HCEC 1CT (cell line): ENCODE data around the gene GSDMA.

Experiments used
- DNase-seq: peaks from one replicate; pipeline ENCODE4 v3.0.0-alpha.2; 2017

Gene GSDMA, protein sequence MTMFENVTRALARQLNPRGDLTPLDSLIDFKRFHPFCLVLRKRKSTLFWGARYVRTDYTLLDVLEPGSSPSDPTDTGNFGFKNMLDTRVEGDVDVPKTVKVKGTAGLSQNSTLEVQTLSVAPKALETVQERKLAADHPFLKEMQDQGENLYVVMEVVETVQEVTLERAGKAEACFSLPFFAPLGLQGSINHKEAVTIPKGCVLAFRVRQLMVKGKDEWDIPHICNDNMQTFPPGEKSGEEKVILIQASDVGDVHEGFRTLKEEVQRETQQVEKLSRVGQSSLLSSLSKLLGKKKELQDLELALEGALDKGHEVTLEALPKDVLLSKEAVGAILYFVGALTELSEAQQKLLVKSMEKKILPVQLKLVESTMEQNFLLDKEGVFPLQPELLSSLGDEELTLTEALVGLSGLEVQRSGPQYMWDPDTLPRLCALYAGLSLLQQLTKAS

DNA sequence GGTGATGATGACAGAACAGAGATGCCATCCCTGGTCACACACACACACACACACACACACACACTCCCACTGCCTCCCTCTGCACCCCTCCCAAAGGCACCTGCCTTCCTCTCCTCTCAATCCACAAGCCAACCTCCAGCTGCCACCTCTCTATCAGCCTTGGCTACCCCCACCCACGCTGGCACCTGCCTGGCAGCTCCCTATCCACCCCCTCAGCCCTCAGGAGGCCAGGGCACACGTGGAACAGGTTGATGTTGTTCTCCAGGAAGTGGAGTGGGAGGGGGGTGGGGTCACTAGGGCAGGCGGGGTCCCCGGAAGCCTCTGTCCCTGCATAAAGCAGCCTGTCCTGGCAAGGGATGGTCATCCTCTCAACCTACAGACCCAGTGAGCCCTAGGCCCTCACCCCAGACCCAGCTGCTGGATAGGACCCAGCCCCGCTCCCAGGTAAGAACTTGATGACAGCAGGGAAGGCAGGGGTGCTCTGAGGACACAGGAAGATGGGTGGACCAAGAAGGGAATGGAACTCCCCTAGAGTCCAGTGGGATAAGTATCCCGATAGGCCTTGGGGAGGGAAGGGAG is at the start of gene GSDMA:
Gene GSDMA, plus strand, starts transcription at position 363 of the 579 bp plus-strand sequence. CDS start 2,684 bp downstream, outside the sequence.
- no peak for DNase-seq

DNA sequence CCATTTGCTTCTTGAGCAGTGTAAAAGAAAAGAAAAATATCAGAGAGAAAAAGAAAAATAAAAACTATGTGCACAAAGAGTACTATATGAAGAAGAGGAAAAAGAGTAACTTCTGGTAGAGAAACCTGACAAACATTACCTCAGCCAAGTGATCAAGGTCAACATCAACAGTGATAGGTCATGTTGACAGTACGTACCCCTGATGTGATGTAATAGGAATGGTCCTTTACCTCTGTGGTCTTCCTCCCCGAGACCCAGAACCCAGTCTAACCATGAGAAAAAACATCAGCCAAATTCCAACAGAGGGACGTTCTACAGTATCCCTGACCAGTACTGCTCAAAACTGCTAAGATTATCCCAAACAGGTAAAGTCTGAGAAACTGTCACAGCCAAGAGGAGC is 48.8 kb upstream of the GSDMA start:
- no peak for DNase-seq

DNA sequence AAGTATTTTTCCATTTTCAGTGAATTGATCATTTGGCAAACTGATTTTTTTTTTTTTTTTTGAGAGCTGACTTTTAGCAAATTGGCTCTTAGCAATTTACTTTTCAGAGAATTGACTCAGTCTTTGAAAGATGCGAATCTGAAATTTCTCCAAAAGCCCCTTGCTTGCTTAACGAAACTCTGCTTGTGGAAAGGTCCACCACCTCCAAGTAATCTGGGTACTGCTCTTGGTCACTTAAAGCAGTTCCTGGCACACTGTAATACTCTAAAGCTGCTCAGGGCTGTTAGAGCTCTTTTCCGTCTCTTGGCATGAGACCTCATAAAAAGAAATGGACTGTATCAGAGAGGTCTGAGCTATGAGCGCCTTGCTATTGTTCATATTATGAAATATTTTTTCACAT is 47.2 kb upstream of the GSDMA start:
- DNase-seq = no peak

DNA sequence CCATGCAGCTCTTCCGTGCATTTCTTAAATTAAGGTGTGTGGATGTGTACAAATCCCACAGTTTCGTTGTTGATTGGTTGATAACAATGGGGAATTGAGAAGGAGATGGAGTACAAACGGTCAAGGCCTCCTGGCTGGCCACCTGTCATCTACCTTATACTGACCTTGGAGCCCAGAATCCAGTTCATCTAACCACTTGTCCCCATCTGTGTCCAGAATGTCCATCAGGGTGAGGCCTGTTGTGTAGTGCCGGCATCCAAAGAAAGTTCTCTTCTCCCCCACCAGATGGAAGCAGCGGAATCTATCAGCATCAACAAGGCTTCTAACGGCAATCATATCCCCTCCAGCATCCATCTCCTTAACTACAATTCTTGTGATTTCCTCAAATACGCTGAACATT is 45.9 kb upstream of the GSDMA start:
- DNase-seq = no peak

DNA sequence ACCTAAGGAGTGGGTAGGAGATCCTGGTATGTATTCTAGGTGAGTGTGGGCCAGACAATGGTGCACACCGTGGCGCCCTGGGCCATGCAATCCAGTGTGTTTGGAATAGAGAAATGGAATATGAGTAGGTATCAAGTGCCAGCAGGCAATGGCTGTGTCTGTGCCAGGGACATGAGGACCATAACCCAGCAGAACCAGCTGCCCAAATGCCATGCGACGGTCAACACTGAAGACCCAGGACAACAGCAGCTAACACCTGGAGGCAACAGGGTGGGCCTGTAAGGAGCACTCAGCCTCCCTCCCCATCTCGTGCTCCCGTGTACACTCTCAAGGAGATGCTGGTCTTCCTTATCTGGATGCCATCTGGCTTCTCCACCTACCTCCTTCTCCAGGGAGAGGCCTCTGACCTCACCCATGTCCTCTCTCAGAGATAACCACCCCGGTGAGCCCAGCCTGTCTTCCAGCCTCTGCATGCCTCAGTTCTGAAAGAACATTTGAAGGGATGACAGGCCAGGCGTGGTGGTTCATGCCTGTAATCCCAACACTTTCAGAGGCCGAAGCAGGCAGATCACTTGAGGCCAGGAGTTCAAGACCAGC is 43.6 kb upstream of the GSDMA start:
- no peak for DNase-seq

DNA sequence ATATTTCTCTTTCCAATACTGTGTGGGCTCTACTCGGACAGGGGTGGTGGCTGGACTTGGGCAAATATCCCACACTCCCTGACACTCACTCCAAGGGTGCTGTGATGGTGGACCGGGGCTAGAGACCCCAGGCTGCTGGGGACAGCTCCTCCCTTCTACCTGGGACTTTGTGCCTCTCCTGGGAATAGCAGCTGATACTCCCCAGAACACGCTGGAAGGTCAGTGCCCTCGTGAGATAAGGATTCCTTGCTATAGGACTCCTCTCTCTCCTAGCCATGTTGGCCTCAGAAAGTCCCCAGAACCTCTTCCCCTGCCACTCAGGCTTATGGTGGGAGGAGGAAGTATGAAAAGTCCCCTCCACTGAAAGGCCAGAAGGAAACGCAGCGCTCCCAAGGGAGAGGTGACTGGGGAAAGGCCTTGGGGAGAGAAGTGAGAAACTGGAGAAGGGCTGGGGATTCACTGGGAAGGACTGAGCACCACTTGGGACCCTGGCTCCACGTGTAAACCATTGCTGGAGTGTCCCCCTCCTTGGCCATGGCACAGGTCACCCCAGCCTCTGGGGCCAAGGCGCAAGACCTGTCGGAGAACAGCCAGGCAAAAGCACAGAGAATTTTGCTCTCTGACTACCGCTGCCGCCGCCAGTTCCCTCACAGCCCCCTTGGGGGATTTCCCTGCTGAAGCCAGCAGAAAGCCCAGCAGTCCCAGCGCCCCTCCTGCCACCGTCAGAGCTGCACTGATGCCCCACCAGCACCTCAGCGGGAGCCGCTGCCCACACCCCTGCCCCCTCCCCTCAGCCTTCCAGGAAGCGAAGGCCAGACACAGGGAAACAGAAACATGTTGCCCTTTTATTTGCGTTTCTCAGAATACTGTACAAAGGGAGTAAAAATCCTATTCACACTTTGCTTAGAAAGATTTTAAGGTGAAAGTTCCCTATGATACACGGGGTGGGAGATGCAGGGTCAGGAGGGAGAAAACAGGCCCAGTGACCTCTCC is 42.3 kb upstream of the GSDMA start:
- DNase-seq = no peak

DNA sequence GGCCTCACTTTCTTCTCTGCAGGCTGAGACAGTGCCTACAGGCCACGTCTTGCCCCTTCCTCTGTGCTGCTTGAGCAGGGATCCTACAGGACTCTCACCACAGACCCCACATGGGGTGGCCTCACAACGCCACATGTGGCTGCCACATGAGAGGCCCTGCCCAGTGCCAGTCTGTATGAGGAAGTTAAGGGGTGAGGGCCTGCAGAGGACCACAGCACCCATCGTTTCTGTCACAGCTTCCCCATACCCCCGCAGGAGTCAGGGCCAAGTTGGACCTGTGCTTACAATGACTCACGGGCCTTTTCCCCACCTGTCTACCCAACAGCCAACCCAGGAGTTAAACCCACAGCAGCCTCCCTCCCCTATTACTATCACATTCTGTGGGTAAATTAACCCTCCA is 41.5 kb upstream of the GSDMA start:
- DNase-seq = no peak

DNA sequence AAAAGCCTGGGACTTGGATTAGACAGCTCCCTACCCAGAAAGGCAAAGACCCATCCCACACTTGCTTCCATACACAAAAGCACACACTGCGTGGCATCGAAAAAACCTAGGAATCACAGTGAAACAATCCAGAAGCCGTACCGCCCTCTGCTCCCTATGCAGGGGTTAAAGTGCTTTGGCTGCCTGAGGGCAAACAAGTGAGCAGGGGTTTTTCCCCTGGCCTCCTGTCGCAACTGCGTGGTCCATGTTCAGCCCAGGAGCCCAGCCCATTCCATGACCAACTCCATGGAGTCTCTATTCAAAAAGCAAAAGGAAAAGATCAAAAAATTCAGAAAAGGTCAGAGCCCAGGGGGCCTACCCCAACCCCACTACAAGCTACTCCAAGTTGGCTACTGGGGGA is 40.8 kb upstream of the GSDMA start:
- DNase-seq = no peak

DNA sequence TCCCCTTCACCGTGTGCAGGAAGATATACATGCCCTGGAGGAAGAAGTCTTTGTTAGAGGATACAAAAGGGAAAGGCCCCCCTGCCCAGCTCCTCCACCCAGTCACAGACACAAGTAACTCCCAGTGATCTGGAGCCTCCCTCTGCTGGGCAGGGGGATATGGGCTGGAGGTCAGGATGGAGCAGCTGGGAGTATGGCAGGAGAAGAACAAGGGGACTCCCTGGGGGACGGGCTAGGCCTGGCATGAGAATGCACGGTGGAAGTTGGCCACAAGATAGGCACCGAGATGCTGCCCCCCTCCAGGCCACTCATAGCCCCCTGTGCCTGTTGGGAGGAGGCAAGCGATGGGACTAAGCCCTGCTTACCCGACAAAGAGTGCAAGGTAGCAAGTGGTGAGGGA is 39.6 kb upstream of the GSDMA start:
- no peak for DNase-seq

DNA sequence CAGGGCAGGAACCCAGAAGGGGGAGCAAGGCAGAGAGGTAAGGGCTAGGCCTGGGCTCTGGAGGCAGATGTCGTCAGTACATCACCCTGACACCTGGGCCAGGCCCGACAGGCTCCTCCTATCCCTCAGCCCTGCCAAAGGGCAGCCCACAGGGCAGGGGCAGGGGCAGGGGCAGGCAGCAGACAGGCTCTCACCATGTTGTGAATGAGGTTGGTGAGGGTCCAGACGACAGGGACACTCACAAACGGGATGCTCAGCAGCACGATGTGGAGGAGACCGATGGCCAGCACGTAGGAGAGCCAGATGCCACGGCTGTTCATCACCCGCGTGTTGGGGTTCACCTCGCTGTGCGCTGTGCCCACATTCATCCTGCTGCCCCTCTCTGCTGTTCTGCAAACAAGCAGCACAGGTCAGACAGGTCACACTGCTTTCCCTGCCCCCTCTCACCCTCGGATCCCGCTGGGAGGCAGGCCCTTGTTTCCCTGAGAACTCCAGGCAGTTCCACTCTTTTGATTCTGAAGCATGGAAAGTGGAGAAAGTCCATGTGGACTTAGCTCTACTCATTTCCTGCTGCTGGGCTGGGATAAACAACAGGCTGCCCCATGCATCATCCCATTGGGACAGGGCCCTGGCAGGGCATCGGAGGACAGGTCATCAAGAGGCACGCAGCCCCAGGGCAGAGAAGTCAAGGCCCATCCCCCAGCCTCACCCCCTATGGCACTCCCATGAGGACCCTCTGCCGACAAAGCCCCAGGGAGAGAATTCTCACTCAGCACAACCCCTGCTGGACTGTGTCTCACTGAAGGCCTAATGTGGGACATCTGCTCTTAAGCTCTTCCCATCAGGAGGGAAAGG is 38.7 kb upstream of the GSDMA start:
- peak; percentile 16 for DNase-seq

DNA sequence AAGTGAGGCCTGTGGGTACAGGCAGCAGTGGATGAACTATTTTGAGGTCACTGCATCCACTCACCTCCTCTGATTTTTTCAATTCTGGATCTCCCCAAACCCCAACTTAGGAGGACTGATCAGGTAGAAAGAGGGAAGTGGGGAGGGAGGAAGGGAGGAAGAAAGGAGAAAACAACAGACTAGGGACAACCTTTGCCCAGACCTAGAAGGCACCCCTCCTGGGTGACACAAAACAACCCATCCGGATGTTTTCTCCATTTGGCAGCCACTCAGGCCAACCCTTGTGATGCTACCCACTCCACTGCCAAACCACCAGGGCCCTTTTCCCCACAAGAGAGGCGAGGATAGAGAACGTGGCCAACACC is 38.1 kb upstream of the GSDMA start:
- no peak for DNase-seq

DNA sequence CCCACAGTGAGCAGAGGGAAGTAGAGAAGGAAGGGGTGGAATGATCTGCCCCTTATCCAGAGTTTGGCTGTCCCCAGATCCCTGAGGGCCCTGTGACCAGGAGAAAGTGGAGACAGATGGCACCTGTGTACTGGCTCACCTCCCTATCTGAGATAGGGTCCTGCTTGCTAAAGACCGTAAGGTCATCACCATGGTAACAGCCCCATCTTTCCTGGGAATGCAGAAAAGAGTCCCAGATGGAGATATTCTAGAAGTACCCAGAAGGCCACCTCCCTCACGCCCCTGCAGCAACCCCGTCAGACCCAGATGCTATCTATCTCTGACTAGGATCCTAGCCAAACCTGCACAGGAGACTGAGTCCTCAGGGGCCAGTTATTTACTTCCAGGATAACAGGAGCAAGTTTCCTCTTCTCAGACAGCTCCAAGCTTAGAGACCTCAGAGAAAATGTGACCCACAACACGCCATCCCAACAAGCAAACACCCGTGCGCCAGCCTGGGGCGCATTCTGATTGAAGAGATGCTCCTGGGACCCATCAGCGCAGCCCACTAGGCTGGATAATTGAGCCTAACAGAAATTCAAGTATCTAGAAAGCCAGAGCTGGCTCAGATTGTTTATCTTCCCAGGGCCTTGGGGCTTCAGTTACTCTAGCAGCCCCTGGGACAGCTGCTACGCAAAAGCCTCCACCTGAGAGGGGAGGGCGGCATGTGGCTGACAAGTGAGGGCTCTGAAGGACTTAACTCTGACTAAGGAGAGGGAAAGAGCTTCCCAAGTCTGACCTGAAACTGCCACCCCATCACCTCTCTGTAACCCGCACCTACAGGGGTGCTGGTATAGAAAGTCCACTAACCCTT is 37.3 kb upstream of the GSDMA start:
- DNase-seq = no peak

DNA sequence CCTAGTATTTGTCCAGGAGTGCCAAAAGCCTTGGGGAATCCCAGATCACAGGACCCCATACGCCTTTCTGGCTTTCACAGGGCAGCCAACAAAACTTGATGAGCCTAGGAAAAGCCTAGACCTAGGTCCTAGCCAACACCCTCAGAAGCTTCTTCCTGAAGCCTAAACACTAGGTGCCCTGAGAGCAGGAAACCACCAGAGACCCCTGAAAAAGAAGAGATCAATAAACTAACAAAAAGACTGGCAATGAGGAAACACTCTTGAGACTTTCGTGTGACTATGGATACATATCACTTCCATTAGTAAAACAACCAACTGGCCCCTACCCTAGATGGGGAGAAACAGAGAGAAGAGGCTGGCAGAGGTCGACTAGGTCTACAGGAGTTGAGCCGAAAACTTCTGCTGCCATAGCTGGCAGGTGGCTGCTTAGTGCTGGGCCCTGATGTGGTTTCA is 36.6 kb upstream of the GSDMA start:
- no peak for DNase-seq

DNA sequence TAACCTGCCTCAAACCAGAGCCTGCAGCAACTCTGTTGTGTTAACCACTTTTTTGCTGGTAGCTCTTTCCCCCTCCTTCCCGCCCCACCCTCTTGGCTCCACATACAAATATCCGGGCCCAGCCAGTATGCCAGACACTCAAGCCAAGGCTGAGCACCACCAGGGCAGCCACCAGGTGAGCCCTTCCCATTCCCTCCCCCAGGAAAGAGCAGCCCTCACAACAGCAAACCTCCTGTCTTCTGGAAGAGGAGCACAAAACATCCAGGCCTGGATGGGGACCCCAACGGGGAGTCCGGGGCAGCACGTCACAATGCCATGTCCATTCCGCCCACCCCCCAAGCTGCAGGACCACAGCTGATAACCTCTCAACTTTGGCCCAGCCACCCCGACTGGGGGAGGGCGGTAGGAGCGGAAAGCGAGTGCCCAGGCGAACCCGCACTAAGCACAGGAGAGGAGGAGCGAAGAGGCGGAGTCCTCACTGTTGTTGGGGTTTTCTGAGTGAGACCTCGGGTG is 36.2 kb upstream of the GSDMA start:
- no peak for DNase-seq

DNA sequence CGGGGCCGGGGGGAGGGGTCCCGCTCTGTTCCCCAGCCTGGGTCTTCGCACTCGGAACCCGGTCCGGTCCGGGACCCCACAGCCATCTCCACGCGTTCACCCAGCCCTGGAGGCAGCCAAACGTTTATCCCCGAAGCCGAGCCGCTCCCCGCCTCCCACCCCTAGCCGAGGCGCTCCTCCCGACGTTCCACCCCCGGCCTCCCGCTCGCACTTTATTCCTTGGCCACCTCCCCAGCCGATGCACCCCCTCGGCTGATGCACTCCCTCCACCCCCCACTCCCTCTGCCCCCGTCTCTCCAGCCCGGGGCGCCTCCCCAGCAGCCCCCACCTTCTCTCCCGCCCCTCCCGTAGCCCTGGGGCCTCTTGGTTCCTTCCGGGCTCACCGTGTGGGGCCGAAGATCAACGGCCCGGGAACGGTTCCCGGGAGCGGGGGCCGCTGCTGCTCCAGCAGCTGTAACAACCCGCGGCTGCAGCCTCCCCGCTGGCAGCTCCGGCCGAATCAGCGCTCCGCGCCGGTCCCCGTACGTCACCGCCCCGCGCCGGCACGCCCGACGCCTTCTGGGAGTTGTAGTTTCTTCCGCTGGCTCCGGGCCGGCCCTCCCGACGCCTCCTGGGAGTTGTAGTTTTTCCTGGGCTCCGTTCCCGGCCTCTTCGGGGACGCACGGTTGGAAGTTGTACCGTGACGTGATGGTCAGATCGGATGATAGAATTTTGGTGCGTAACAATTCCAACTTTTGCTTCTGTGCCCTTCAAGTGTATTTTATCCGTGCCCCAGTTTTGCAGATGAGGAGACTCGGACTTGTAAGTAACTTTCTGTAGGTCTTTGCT is 35.5 kb upstream of the GSDMA start, which contains the start of the genes LRRC3C and ORMDL3:
Gene LRRC3C, plus strand, starts transcription at position 632 of the 828 bp plus-strand sequence. CDS start 13,792 bp downstream, outside the sequence.
Gene ORMDL3, minus strand, starts transcription at position 501 of the 828 bp plus-strand sequence. CDS start 3,398 bp downstream, outside the sequence.
- peak; percentile 91 for DNase-seq

DNA sequence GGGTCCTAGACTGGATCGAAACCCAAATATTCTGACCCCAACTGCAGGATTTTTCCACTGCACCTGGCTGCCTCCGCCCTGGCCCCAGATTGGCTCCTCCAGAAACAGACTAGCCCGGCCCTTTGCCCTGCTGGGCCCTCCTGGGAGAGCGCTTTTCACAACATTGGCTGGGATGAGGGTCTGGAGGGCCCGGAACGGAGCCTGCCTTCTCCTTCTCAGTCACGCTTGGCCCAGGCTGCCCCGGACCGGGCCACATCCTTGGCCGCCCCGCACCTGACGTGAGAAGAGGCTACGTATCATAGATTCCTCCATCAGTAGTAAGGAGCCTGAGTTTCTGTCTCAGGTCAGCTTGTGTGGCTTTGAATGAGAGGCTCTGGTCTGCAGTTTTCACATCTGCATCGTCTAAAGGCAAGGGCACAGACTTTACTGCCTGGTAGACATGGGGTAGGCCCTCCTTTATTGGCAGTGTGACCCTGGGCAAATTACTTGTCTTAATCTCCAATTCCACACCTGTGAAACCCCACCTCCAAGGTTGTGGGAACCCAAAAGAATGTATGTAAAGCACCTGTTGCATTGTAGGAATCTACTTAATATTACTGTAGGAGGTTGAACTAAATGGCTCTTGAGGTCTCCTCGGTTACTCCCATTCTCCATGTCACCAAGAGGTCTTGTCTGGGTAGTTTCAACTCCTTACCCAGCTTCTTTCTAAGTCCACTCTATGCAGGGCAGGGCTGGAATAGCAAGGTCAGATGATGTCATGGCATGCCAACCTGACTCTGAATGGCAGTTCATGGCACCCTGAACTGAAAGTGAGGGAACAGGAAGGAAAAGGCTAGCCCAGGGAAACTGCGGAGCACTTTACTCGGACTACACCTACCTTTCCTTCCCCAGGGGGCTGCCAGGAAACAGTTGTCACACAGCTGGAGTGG is 34.6 kb upstream of the GSDMA start:
- no peak for DNase-seq

DNA sequence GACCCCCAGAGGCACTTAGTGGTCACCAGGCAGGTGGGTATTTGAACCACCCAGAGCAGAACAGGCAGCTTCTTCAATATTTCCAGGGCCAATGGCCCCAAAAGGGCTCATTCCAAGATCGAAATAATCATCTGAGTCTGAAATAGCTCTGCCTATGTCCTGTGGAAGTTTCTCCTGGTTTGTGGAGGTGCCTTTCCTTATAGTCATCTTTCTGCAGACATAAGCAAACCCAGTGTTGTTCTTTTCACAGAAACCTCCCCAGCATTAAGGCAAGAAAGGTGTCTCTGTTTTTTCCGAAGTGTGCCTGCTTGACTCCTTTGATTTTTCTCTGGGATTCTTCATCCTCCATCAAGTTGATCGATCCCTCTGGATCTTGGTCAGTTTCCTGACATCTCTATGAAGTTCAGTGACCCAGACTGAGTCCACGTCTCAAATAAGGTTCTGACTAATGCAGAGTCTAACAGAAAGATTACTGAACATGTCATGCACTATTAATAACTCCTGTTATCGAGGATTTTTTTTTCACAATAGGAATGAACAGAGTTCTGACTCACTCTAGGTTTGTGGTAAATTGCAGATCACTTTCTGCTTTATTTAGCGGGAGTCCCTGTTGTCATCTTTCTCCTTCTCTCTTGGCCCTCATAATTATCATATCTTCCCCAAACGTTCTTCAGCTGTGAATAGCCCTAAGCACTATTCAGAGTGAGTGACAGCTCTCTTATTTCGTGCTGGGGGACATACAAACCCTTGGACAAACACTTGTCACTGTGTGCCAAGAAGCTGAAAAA is 33.8 kb upstream of the GSDMA start:
- peak; percentile 96 for DNase-seq
